AG04449 (cell line): ENCODE data around the gene RAB31.

Experiments used
- CTCF ChIA-PET: fragments of 350-600 bp; formaldehyde crosslinking; extraction: SDS; loops from one replicate; lab custom pipeline; 2021; ENCODE audit warnings: antibody characterized with exemption; lab: Yijun Ruan, JAX
- POLR2A ChIA-PET: fragments of 400-600, 350-600 bp; formaldehyde crosslinking; extraction: SDS; loops from one replicate; lab custom pipeline; 2020; ENCODE audit warnings: antibody characterized with exemption, inconsistent platforms; lab: Yijun Ruan, JAX
- DNase-seq: peaks from one replicate; pipeline ENCODE4 v3.0.0-alpha.2; 2010; ENCODE audit warnings: low read depth, low spot score
- H3K4me3 ChIP-seq: 2 replicates; pipeline ENCODE4 v1.5.1; 2011; ENCODE audit warnings: low read depth, mild to moderate bottlenecking, control low read depth, low read length
- CTCF ChIP-seq: IDR thresholded peaks from one replicate; pipeline ENCODE4 v1.5.1; 2011; ENCODE audit warnings: mild to moderate bottlenecking, moderate library complexity, low read length, control low read depth, inconsistent platforms; ENCODE audit not compliant: insufficient read depth; ENCODE audit errors: missing control alignments

Gene RAB31

GRCh38 chr18:9700261-9700796 lies 7.8 kb upstream of the RAB31 start:
- H3K4me3 ChIP-seq = no peak overlapping the region
- CTCF ChIA-PET = interaction anchor here (1.2 to 1.5 kb wide), 3 partner anchors 17 to 88 kb away, joined by 3 to 6 read pairs (median 4); no protein-coding TSS in a partner anchor
- TF ChIP-seq CTCF = no peak
- DNase-seq = no peak
- POLR2A ChIA-PET = interaction anchor here (0.6 kb wide), 2 partner anchors 85 to 93 kb away, joined by 3 to 10 read pairs; no protein-coding TSS in a partner anchor

GRCh38 chr18:9701609-9702349 lies 6.3 kb upstream of the RAB31 start:
- DNase-seq = no peak
- ChIA-PET POLR2A (no interaction called here), CTCF (interaction anchor here (1.0 kb wide), 1 partner anchor 8 kb away, joined by 3 read pairs; no protein-coding TSS in a partner anchor)
- no peak overlapping the region for H3K4me3 ChIP-seq
- no peak for TF ChIP-seq CTCF

GRCh38 chr18:9704233-9705118 lies 3.6 kb upstream of the RAB31 start:
- no peak overlapping the region for H3K4me3 ChIP-seq
- DNase-seq = no peak
- ChIA-PET CTCF (interaction anchor here (2.1 kb wide), 1 partner anchor 21 kb away, joined by 8 read pairs; no protein-coding TSS in a partner anchor), POLR2A (no interaction called here)
- TF ChIP-seq CTCF = no peak

GRCh38 chr18:9705183-9705829 lies 2.8 kb upstream of the RAB31 start:
- ChIA-PET CTCF (interaction anchor here (1.4 to 2.1 kb wide), 3 partner anchors 9 to 22 kb away, joined by 4 to 8 read pairs (median 7); no protein-coding TSS in a partner anchor), POLR2A (no interaction called here)

More at GRCh38 chr18:9705183-9705829, 2.8 kb upstream of the RAB31 start:
- H3K4me3 ChIP-seq = no peak overlapping the region
- no peak for TF ChIP-seq CTCF
- DNase-seq = no peak
